Stimulated activated CD8-positive, alpha-beta memory T cell treated with anti-CD3 and anti-CD28 coated beads, Interleukin-4, amount 100 ng/mL, for 4 hours (primary cell): Measurements from ENCODE around the gene GRK1.

Experiments used
- DNase-seq, 2 donors: peaks; one replicate each; pipeline ENCODE4 v3.0.0-alpha.2; 2020; ENCODE audit warnings: low read depth in 2 of 2, low spot score in 1 of 2

Gene GRK1

GRCh38 chr13:113756441-113757097 is 89.5 kb downstream of the GRK1 start:
- DNase-seq: no peak

DNA sequence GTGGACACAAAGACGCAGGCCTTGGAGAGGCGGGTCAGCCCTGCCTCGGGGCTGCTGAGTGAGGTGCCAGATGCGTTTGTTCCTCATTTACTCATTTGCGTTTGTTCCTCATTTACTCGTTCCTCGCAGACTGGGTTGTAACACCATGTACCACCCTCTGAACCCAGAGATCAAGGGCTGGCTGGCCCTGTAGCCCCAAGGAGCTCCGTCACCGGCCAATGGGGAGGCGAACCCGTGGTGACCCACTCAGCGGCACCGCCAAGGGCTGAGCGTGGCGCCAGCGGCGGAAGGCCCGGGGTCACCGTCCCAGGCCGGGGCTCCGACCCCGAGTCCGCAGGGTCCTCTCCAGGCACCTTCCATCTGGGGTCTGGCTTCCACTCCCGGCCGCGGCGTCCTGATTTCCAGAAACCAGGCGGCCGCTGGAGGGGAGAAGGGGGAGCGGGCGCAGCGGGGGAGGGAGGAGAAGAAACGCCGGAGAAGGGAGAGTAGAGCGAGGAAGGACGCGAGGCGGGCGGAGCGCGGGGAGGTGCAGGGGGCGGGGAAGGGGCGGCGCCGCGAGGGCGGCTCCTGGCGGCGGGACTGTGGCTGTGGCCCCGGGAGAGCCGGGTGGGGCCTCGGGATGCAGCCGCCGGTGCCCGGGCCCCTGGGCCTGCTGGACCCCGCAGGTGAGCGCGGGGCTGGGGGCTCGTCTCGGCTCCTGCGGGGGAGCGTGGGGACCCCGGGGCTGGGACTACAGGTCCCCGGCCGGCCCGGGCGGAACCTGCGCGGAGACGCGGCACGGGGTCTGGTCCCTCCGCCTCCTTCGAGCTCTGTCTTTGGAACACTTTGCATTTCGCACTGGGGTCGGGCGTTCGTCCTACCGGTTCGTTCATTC is 91.9 kb downstream of the GRK1 start, which contains the start of gene TMEM255B:
TSS of gene TMEM255B (plus strand) at position 576 of the 874 bp plus-strand sequence. CDS start at position 620, 44 bp downstream.
- DNase-seq: peak; percentile 37 to 44

DNA sequence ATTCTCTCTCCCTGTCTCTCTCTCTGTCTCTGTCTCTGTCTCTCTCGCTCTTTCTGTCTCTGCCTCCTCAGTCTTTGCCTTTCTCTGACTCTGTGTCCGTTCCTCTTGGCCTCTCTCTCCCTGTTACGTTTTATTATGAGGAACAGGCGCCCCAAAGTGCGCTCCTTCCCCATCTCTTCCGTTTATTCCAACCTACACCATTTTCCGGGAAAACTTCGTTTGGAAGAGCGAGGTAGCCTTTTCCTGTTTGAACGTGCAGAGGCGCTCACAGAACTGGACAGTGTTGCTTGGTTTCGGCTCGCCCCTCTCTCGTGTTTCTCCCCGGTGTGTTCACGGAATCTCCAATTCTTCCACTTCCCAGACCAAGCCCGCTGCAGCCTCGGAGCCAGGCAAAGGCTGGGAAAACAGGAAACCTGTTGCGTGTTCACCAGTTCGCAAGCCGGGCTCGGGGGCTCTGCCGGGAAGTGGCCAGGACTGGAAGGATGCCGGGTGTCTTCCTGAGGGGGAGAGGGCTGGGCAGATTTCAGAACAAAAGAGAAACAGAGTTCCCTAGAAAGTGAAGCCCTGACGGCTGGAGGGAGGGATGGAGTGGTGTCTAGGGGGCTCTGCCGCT is 92.6 kb downstream of the GRK1 start:
- DNase-seq: no peak

- no peak for DNase-seq
Observed at GRCh38 chr13:113761136-113761535, 94.1 kb downstream of the GRK1 start.

DNA sequence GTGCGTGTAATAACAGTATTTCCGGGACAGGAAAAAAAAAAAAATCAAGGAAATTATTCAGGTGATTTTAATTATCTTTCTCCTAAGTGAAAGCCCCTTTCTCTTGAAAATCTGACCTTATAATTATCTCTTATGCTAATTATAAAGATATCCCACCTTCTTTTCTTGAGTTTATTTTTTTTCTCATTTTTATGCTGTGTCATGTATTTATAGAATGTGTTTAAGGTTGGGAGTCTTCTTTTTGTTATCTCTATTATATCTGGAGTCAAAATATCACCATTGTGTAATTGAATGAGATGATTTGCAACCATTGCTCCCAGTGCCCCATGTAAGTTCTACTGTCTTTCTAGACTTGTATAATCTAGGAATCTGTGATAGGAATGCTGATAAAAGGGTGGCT is 95.1 kb downstream of the GRK1 start:
- DNase-seq: no peak

DNA sequence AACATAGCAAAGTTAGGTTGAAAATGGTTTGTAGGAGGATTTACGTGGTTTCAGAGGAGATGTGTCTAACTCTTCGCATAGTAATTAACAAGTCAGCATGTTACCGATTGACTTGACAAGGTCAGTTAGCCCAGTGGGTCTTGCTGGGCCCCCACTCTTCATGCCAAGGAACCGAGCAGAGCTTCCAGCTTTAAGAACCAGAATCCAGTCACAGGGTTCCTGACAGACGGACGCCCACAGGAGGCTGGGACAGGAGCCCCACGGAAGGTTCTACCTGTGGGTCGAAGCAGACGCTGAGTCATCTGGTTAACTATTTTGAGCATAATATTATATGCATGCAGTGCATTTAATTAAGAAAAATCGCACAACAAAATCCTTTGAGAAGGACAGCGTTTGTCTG is 95.5 kb downstream of the GRK1 start:
- DNase-seq: no peak

GRCh38 chr13:113763254-113763653 is 96.2 kb downstream of the GRK1 start:
- no peak for DNase-seq

GRCh38 chr13:113763961-113764792 is 97.2 kb downstream of the GRK1 start:
- DNase-seq: no peak

GRCh38 chr13:113764793-113765563 is 98.0 kb downstream of the GRK1 start:
- no peak for DNase-seq

- DNase-seq: no peak
Observed at GRCh38 chr13:113765564-113765910, 98.5 kb downstream of the GRK1 start.

- DNase-seq: no peak
Observed at GRCh38 chr13:113766035-113766800, 99.2 kb downstream of the GRK1 start.

- DNase-seq: no peak
Observed at GRCh38 chr13:113767366-113767765, 100.3 kb downstream of the GRK1 start.

- DNase-seq: no peak
Observed at GRCh38 chr13:113768018-113768905, 101.2 kb downstream of the GRK1 start.

DNA sequence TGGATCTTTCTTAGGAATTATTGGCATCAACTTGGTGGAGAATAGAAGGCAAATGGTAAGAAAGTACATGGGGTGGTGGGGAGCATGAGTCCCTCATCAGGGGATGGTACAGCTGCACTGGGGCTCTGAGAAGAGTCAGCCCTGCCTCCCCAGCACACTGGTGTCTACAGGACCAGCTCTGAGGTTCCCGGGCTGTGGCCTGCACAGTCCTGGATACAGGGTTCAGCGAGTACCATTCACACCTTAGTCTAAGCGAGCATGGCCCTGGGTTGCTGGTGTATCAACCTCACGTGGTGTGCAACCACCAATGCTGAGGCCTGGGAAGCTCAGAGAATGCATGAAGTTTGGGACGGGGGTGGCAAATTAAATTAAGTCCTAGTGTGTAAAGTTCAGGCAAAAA is 102.1 kb downstream of the GRK1 start:
- no peak for DNase-seq

- no peak for DNase-seq
Observed at GRCh38 chr13:113769881-113770280, 102.9 kb downstream of the GRK1 start.

GRCh38 chr13:113770441-113770840 is 103.4 kb downstream of the GRK1 start:
- no peak for DNase-seq

DNA sequence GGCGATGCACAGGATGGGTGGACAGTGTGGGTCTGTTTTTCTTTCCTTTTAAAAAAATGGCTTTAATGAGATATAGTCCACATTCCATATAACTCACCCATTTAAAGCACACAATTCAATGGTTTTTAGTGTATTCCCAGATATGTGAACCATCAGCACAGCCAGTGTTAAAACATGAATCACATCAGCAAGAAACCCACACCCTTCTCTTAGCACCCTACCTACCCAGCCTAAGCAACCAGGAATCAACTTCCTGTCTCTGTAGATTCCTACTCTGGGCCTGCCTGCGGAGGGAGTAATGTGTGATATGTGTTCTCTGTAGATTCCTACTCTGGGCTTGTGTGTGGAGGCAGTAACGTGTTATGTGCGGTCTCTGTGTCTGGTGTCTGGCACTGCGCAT is 103.9 kb downstream of the GRK1 start:
- DNase-seq: no peak

GRCh38 chr13:113771709-113772331 is 104.8 kb downstream of the GRK1 start:
- no peak for DNase-seq
